HepG2 (cell line): ENCODE results near the gene FAT1. TPM values are rescaled to one million over a fixed set of nuclear protein-coding genes. Genes with fewer than 3 reads are reported as not detected.

Experiments
- ATAC-seq: fragments of 200-7000 bp; cut with Tn5 transposase; 3 replicates; pipeline ENCODE4 v1.9.1; 2020; ENCODE audit warnings: mild to moderate bottlenecking, moderate library complexity
- BruUV-seq: library from RNA; stranded (reverse); fragments of 400-500 nt; replicated peaks from 2 replicates; lab custom pipeline; 2021; lab: Mats Ljungman, UMichigan
- CTCF ChIA-PET: fragments of 300-600 bp; formaldehyde crosslinking; extraction: SDS; loops from one replicate; lab custom pipeline; 2021; ENCODE audit warnings: low total read pairs, inconsistent platforms, low intra/inter-chr PET ratio; lab: Yijun Ruan, JAX
- POLR2A ChIA-PET: fragments of 350-600 bp; sonication (Branson Sonifier 250); formaldehyde crosslinking; loops from one replicate; lab custom pipeline; 2020; ENCODE audit warnings: antibody characterized with exemption, inconsistent platforms; lab: Yijun Ruan, JAX
- DNase-seq: peaks from one replicate; pipeline ENCODE4 v3.0.0-alpha.2; 2015; ENCODE audit warnings: low spot score
- FAIRE-seq: peaks from 3 replicates; lab custom pipeline; 2011; peaks lifted over from hg19 to GRCh38; lab: Jason Lieb, UNC
- H2AFZ ChIP-seq: one replicate; pipeline ENCODE4 v1.6.1; 2011; ENCODE audit warnings: low read length, inconsistent platforms
- H3K27ac ChIP-seq: fragments of 300-600 bp; 3 replicates; pipeline ENCODE4 v1.8.0; 2011; ENCODE audit warnings: mixed run types, mild to moderate bottlenecking, mixed read lengths, low read length, inconsistent platforms; ENCODE audit not compliant: insufficient read depth; ENCODE audit errors: extremely low read length
- H3K27me3 ChIP-seq, 2 experiments: fragments of 200-600 bp in 1 of 2; 2 replicates in 1 of 2; 3 replicates in 1 of 2; pipeline versions ENCODE4 v1.6.0 to v1.8.0; 2011; ENCODE audit warnings: low read length in 2 of 2, mild to moderate bottlenecking in 2 of 2, moderate library complexity in 2 of 2, inconsistent platforms in 1 of 2; ENCODE audit not compliant: insufficient read depth in 2 of 2, control insufficient read depth in 1 of 2
- H3K36me3 ChIP-seq, 2 experiments: fragments of 200-600 bp in 1 of 2; replicated peaks in 1 of 2; 2 replicates in 1 of 2; 3 replicates in 1 of 2; pipeline versions ENCODE4 v1.5.1 to v1.8.0; 2011; ENCODE audit warnings: low read length in 2 of 2, inconsistent platforms in 1 of 2; ENCODE audit not compliant: insufficient read depth in 2 of 2, control insufficient read depth in 1 of 2
- H3K4me1 ChIP-seq: 2 replicates; pipeline ENCODE4 v1.5.1; 2012; ENCODE audit warnings: low read length, inconsistent platforms; ENCODE audit not compliant: insufficient read depth
- H3K4me2 ChIP-seq: 2 replicates; pipeline ENCODE4 v1.6.0; 2011; ENCODE audit warnings: low read depth, low read length, inconsistent platforms
- H3K4me3 ChIP-seq, 3 experiments: fragments of 200-600 bp in 1 of 3; sonication (generic), shearing (Covaris generic) in 1 of 3; replicated peaks in 1 of 3; 2 replicates each; pipeline ENCODE4 v1.5.1; 2011 to 2016; ENCODE audit warnings: low read length in 3 of 3, inconsistent platforms in 2 of 3, low read depth in 2 of 3, mild to moderate bottlenecking in 2 of 3, control low read depth in 1 of 3, mixed read lengths in 1 of 3; ENCODE audit not compliant: insufficient read depth in 1 of 3
- H3K79me2 ChIP-seq: one replicate; pipeline ENCODE4 v1.6.1; 2011; ENCODE audit warnings: low read length, inconsistent platforms; ENCODE audit not compliant: insufficient read depth
- H3K9ac ChIP-seq: 2 replicates; pipeline ENCODE4 v1.6.0; 2011; ENCODE audit warnings: mild to moderate bottlenecking, low read depth, low read length, inconsistent platforms; ENCODE audit not compliant: insufficient read depth
- H3K9me3 ChIP-seq: 2 replicates; pipeline ENCODE4 v1.5.1; 2012; ENCODE audit warnings: mild to moderate bottlenecking, low read length
- H4K20me1 ChIP-seq: 2 replicates; pipeline ENCODE4 v1.6.0; 2011; ENCODE audit warnings: inconsistent platforms, mild to moderate bottlenecking, low read length, moderate library complexity; ENCODE audit not compliant: insufficient read depth
- CBX5 ChIP-seq: sonication (generic); formaldehyde crosslinking; IDR thresholded peaks from 2 replicates; pipeline ENCODE4 v1.4.0; 2020; ENCODE audit warnings: missing genetic modification reagents, borderline replicate concordance
- MED13 ChIP-seq: sonication (generic); formaldehyde crosslinking; IDR thresholded peaks from 2 replicates; pipeline ENCODE4 v1.5.0; 2020; ENCODE audit warnings: missing genetic modification reagents
- POGK ChIP-seq: sonication (generic); formaldehyde crosslinking; conservative IDR thresholded peaks from 2 replicates; pipeline ENCODE4 v1.8.0; 2022; ENCODE audit warnings: mild to moderate bottlenecking, moderate library complexity, missing genetic modification reagents
- RBM22 ChIP-seq: fragments of 200-400 bp; formaldehyde crosslinking; optimal IDR thresholded peaks from 2 replicates; pipeline ENCODE3; 2017; ENCODE audit warnings: mild to moderate bottlenecking, low read length, moderate library complexity
- RXRA ChIP-seq: sonication (generic); formaldehyde crosslinking; IDR thresholded peaks from 2 replicates; pipeline ENCODE4 v1.5.1; 2020; ENCODE audit warnings: missing genetic modification reagents
- ZBTB34 ChIP-seq: sonication (generic); formaldehyde crosslinking; IDR thresholded peaks from 2 replicates; pipeline ENCODE4 v1.8.0; 2022; ENCODE audit warnings: mild to moderate bottlenecking, missing genetic modification reagents
- ZFP91 ChIP-seq: sonication (generic); formaldehyde crosslinking; IDR thresholded peaks from 2 replicates; pipeline ENCODE4 v1.9.0; 2022; ENCODE audit warnings: missing genetic modification reagents, mild to moderate bottlenecking, borderline replicate concordance
- ZNF687 ChIP-seq: sonication (generic); formaldehyde crosslinking; IDR thresholded peaks from 2 replicates; pipeline ENCODE4 v1.5.1; 2020; ENCODE audit warnings: mild to moderate bottlenecking, missing genetic modification reagents, moderate library complexity
- WGBS: methylation state at CpG from one replicate; pipeline ENCODE4 v1.1.6; 2017; ENCODE audit warnings: low lambda C conversion rate; 5-methylcytosine and 5-hydroxymethylcytosine counted together
- in situ Hi-C: cut with HindIII; loops from 2 replicates; pipeline ENCODE4 v1.10.0; 2017; ENCODE audit warnings: low pct_unique_long_range_greater_than_20kb; ENCODE audit not compliant: extremely low pct_ligation_motif_present
- intact Hi-C: fragments of 100-400 bp; cut with micrococcal nuclease; formaldehyde crosslinking; loops from one replicate; pipeline ENCODE4 v1.10.0; 2022; ENCODE audit not compliant: unreplicated experiment
- polyA plus RNA-seq, 8 experiments: library from polyadenylated mRNA; depleted of rRNA in 3 of 8; stranded (reverse) in 7 of 8; unstranded in 1 of 8; fragments of >200 nt; fragmentation: Illumina TruSeq in 4 of 8; extraction: Trizol in 4 of 8; gene quantifications; 2 replicates each; pipeline versions ENCODE4 v1.2.1 to v1.2.3, GENCODE V29; 2011 to 2016; ENCODE audit warnings: low read depth in 4 of 8, missing spikeins in 1 of 8, mixed read lengths in 1 of 8; ENCODE audit not compliant: insufficient read depth in 1 of 8
- total RNA-seq, 5 experiments: library from RNA; depleted of rRNA; stranded (reverse); fragments of >200 nt; fragmentation: Illumina TruSeq; extraction: Trizol; gene quantifications; 2 replicates each; pipeline ENCODE4 v1.2.3, GENCODE V29; 2016; ENCODE audit warnings: low read depth in 1 of 5

The FAT1 gene
- total and polyA plus RNA-seq, 2 of the 13 experiments (the other 11 are each of a cell fraction or from before 2014, with no cell fraction given): 185 to 216 TPM

- TF ChIP-seq POGK (CRISPR knock-in tag) (no peak), ZFP91 (no peak), MED13 (peak; percentile 30; the same call in 1 of the 2 replicates)
These were observed 22.4 kb downstream of the FAT1 start (continued) for GRCh38 chr4:186701273-186701672.

GRCh38 chr4:186700746-186701145 is 22.9 kb downstream of the FAT1 start:
- ChIA-PET POLR2A (interaction anchor here (1.4 kb wide), 1 partner anchor 12 kb away, joined by 3 read pairs; no protein-coding TSS in a partner anchor), CTCF (no interaction called here)
- ATAC-seq: no peak
- no TSS peak for BruUV-seq
- Histone ChIP-seq H3K9me3 (no peaks in the 10 kb centered on the region), H3K36me3 (peaks cover 17 to 36% of the 10 kb centered on the region in 2 experiments), H3K4me2 (no peak overlapping the region), H2AFZ (no peak overlapping the region), H3K79me2 (peaks cover 100% of the 10 kb centered on the region), H3K27ac (no peak overlapping the region), H3K4me1 (peaks cover 94% of the 10 kb centered on the region), H3K4me3 (no peak overlapping the region), H4K20me1 (peaks cover 81% of the 10 kb centered on the region), H3K27me3 (no peaks in the 10 kb centered on the region), H3K9ac (no peak overlapping the region; the same call in 1 of the 2 replicates)
- in situ Hi-C loops: no loop called here
- WGBS: 96% methylated on average over 8 of the region's 16 CpGs
- FAIRE-seq: no peak
- TF ChIP-seq RBM22 (peak; percentile 32), RXRA (CRISPR knock-in tag) (no peak), CBX5 (CRISPR knock-in tag) (no peak), ZBTB34 (CRISPR knock-in tag) (no peak), ZNF687 (CRISPR knock-in tag) (peak; percentile 14; the same call in 1 of the 2 replicates)
- DNase-seq: no peak
- intact Hi-C loops: loop anchor here (10.0 kb wide), 1 partner anchor 436 kb away; the partner anchor contains the start of gene F11
